Measurements from ENCODE around the gene VAMP8.
"Not testable (repeated sequence)": the region's sequence is repeated elsewhere in the genome, so short reads cannot be mapped to it uniquely, and the experiment has no call there.

VAMP8 gene

GRCh38 chr2:85541262-85541661 lies 36.1 kb upstream of the VAMP8 start:
- Histone ChIP-seq H3K79me2 (ENCODE audit: insufficient read depth, low read length) (peaks cover 45% of the 10 kb centered on the region), H3K27ac (ENCODE audit: low read depth, low read length) (no peak overlapping the region), H2AFZ (ENCODE audit: low read depth, low read length, severe bottlenecking) (no peak overlapping the region), H3K9me2 (replicated peaks; ENCODE audit: insufficient read depth, low read length) (no peaks in the 10 kb centered on the region), H3K9me3 (ENCODE audit: insufficient read depth, low read length) (no peaks in the 10 kb centered on the region), H3K4me3 (ENCODE audit: insufficient read depth, low read length, poor library complexity, severe bottlenecking) (peak overlapping the region; percentile 99), H3K36me3 (ENCODE audit: low read length) (peaks cover 49% of the 10 kb centered on the region), H3K4me2 (ENCODE audit: low read depth, low read length, poor library complexity, severe bottlenecking) (peak overlapping the region; percentile 100), H3K9ac (ENCODE audit: low read length) (peak overlapping the region; percentile 99), H4K20me1 (ENCODE audit: low read depth, low read length) (peaks cover 43% of the 10 kb centered on the region), H3K27me3 (ENCODE audit: low read length) (no peaks in the 10 kb centered on the region), H3F3A (ENCODE audit: insufficient read depth) (peaks cover 67% of the 10 kb centered on the region)
- TF ChIP-seq, protein P1, sequence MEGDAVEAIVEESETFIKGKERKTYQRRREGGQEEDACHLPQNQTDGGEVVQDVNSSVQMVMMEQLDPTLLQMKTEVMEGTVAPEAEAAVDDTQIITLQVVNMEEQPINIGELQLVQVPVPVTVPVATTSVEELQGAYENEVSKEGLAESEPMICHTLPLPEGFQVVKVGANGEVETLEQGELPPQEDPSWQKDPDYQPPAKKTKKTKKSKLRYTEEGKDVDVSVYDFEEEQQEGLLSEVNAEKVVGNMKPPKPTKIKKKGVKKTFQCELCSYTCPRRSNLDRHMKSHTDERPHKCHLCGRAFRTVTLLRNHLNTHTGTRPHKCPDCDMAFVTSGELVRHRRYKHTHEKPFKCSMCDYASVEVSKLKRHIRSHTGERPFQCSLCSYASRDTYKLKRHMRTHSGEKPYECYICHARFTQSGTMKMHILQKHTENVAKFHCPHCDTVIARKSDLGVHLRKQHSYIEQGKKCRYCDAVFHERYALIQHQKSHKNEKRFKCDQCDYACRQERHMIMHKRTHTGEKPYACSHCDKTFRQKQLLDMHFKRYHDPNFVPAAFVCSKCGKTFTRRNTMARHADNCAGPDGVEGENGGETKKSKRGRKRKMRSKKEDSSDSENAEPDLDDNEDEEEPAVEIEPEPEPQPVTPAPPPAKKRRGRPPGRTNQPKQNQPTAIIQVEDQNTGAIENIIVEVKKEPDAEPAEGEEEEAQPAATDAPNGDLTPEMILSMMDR (IDR thresholded peaks at IDR 0.05; ENCODE audit: insufficient read depth, low read length, poor library complexity, severe bottlenecking) = no peak
- no peak for TF ChIP-seq EZH2phosphoT487 (conservative IDR thresholded peaks at IDR 0.05; ENCODE audit: low read length)

DNA sequence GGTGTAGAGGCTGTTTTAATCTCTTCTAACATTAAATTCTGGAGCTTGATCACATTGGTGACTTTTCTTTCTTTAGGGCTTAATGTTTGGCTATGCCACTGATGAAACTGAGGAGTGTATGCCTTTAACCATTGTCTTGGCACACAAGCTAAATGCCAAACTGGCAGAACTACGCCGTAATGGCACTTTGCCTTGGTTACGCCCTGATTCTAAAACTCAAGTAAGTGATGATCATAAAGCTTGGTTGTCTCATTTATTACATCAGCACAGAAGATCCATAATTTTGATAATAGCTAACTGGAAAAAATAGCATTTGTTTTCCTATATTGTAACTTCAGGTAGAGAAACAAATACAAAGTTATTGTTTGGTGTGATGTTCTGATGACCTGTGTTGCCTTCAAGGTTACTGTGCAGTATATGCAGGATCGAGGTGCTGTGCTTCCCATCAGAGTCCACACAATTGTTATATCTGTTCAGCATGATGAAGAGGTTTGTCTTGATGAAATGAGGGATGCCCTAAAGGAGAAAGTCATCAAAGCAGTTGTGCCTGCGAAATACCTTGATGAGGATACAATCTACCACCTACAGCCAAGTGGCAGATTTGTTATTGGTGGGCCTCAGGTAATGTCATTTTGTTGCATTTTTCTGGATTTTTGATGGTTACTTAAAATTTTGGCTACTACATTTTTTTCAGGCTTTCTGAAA lies 35.5 kb upstream of the VAMP8 start:
- H3K4me3 ChIP-seq (ENCODE audit: insufficient read depth, low read length, poor library complexity, severe bottlenecking) = no peak overlapping the region
- no peak for TF ChIP-seq EZH2phosphoT487 (conservative IDR thresholded peaks at IDR 0.05; ENCODE audit: low read length)
- TF ChIP-seq, protein P1 (IDR thresholded peaks at IDR 0.05; ENCODE audit: insufficient read depth, low read length, poor library complexity, severe bottlenecking) = no peak
- H3K9ac ChIP-seq (ENCODE audit: low read length) = no peak overlapping the region
- peaks cover 45% of the 10 kb centered on the region for H3K79me2 ChIP-seq (ENCODE audit: insufficient read depth, low read length)
- H3K9me2 ChIP-seq (replicated peaks; ENCODE audit: insufficient read depth, low read length) = no peaks in the 10 kb centered on the region
- H3F3A ChIP-seq (ENCODE audit: insufficient read depth) = peaks cover 71% of the 10 kb centered on the region
- H2AFZ ChIP-seq (ENCODE audit: low read depth, low read length, severe bottlenecking) = no peak overlapping the region
- H3K27ac ChIP-seq (ENCODE audit: low read depth, low read length) = no peak overlapping the region
- peaks cover 43% of the 10 kb centered on the region for H4K20me1 ChIP-seq (ENCODE audit: low read depth, low read length)
- peaks cover 49% of the 10 kb centered on the region for H3K36me3 ChIP-seq (ENCODE audit: low read length)
- no peaks in the 10 kb centered on the region for H3K27me3 ChIP-seq (ENCODE audit: low read length)
- no peaks in the 10 kb centered on the region for H3K9me3 ChIP-seq (ENCODE audit: insufficient read depth, low read length)
- no peak overlapping the region for H3K4me2 ChIP-seq (ENCODE audit: low read depth, low read length, poor library complexity, severe bottlenecking)

GRCh38 chr2:85542777-85543176 lies 34.6 kb upstream of the VAMP8 start:
- peaks cover 43% of the 10 kb centered on the region for H4K20me1 ChIP-seq (ENCODE audit: low read depth, low read length)
- peaks cover 73% of the 10 kb centered on the region for H3F3A ChIP-seq (ENCODE audit: insufficient read depth)
- peaks cover 49% of the 10 kb centered on the region for H3K36me3 ChIP-seq (ENCODE audit: low read length)
- peaks cover 45% of the 10 kb centered on the region for H3K79me2 ChIP-seq (ENCODE audit: insufficient read depth, low read length)
- H3K9ac ChIP-seq (ENCODE audit: low read length) = no peak overlapping the region
- no peak overlapping the region for H3K4me2 ChIP-seq (ENCODE audit: low read depth, low read length, poor library complexity, severe bottlenecking)
- no peak overlapping the region for H2AFZ ChIP-seq (ENCODE audit: low read depth, low read length, severe bottlenecking)
- no peaks in the 10 kb centered on the region for H3K9me2 ChIP-seq (replicated peaks; ENCODE audit: insufficient read depth, low read length)
- no peaks in the 10 kb centered on the region for H3K9me3 ChIP-seq (ENCODE audit: insufficient read depth, low read length)
- no peak overlapping the region for H3K4me3 ChIP-seq (ENCODE audit: insufficient read depth, low read length, poor library complexity, severe bottlenecking)
- TF ChIP-seq, protein P1 (IDR thresholded peaks at IDR 0.05; ENCODE audit: insufficient read depth, low read length, poor library complexity, severe bottlenecking) = no peak
- no peak for TF ChIP-seq EZH2phosphoT487 (conservative IDR thresholded peaks at IDR 0.05; ENCODE audit: low read length)
- no peak overlapping the region for H3K27ac ChIP-seq (ENCODE audit: low read depth, low read length)
- no peaks in the 10 kb centered on the region for H3K27me3 ChIP-seq (ENCODE audit: low read length)

DNA sequence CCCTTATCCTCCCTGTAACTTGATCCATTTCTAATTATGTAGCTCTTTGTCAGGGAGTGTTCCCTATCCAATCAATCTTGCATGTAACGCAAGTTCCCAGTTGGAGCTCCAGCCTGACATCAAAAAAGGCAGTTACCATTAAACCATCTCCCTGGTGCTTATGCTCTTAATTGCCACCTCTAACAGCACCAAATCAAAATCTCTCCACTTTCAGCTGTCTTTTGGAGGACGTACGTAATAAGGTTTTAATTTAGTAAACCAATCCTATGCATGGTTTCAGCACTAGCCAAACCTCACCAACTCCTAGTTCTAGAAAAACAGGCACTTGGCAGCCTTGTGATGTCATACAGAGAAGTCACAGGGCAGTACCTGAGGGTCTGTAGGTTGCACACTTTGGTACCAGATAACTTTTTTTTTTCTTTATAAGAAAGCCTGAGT lies 33.1 kb upstream of the VAMP8 start:
- not testable (repeated sequence) for H3K27ac ChIP-seq (ENCODE audit: low read depth, low read length); H2AFZ ChIP-seq (ENCODE audit: low read depth, low read length, severe bottlenecking); H3K9ac ChIP-seq (ENCODE audit: low read length); H3K9me2 ChIP-seq (replicated peaks; ENCODE audit: insufficient read depth, low read length); H3K27me3 ChIP-seq (ENCODE audit: low read length); H3K9me3 ChIP-seq (ENCODE audit: insufficient read depth, low read length); H3K4me2 ChIP-seq (ENCODE audit: low read depth, low read length, poor library complexity, severe bottlenecking); H3K4me3 ChIP-seq (ENCODE audit: insufficient read depth, low read length, poor library complexity, severe bottlenecking)
- peaks cover 49% of the 10 kb centered on the region for H3K36me3 ChIP-seq (ENCODE audit: low read length)
- peaks cover 86% of the 10 kb centered on the region for H3F3A ChIP-seq (ENCODE audit: insufficient read depth)
- H3K79me2 ChIP-seq (ENCODE audit: insufficient read depth, low read length) = peaks cover 36% of the 10 kb centered on the region
- H4K20me1 ChIP-seq (ENCODE audit: low read depth, low read length) = peaks cover 43% of the 10 kb centered on the region

DNA sequence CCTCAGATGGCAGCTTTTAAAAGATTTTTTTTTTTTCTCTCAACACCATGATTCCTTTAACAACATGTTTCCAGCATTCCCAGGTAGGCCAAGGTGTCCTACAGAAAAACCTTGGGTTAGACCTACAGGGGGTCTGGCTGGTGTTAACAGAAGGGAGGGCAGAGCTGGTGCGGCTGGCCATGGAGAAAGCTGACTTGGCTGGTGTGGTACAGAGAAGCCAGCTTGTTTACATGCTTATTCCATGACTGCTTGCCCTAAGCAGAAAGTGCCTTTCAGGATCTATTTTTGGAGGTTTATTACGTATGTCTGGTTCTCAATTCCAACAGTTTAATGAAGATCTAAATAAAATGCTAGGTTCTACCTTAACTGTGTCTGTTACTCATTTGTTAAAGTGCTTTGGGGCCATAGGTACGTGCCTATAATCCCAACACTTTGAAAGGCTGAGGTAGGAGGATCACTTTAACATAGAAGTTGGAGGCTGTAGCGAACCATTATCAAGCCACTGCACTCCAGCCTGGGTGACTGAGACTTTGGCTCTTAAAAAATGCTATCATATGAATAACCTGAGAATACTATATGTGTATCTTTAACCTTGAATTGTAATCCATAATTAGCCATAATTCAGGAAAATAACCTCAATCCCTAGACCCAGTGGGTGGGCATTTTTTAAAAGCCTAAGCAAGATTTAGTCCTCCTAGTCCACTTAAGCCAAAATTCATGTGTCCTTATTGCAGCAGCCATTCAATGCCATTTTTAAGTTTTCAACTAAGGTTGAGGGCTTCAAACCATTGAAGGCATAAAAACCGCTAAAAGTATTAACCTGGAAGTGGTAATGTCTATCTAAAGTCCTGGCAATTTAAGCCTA lies 32.2 kb upstream of the VAMP8 start:
- H3K9me3 ChIP-seq (ENCODE audit: insufficient read depth, low read length); H3K9me2 ChIP-seq (replicated peaks; ENCODE audit: insufficient read depth, low read length); H3K9ac ChIP-seq (ENCODE audit: low read length); H3K27me3 ChIP-seq (ENCODE audit: low read length); H3K4me3 ChIP-seq (ENCODE audit: insufficient read depth, low read length, poor library complexity, severe bottlenecking); H2AFZ ChIP-seq (ENCODE audit: low read depth, low read length, severe bottlenecking); H3K4me2 ChIP-seq (ENCODE audit: low read depth, low read length, poor library complexity, severe bottlenecking): not testable (repeated sequence)
- Histone ChIP-seq H3K79me2 (ENCODE audit: insufficient read depth, low read length) (peaks cover 27% of the 10 kb centered on the region), H3F3A (ENCODE audit: insufficient read depth) (peaks cover 82% of the 10 kb centered on the region), H4K20me1 (ENCODE audit: low read depth, low read length) (peaks cover 38% of the 10 kb centered on the region), H3K27ac (ENCODE audit: low read depth, low read length) (peak overlapping the region; percentile 12; the same call in 1 of the 2 replicates), H3K36me3 (ENCODE audit: low read length) (peaks cover 44% of the 10 kb centered on the region)
